ENCODE results near the gene MEF2D. TPM values are rescaled to one million over a fixed set of nuclear protein-coding genes. Genes with fewer than 3 reads are reported as not detected.
A peak's percentile ranks its signal among the peaks of the same experiment; 100 is the strongest.

MEF2D gene
- polyA plus RNA-seq, 1 donor = 25.0 TPM

- no peak overlapping the region for H3K27ac ChIP-seq (ENCODE audit: low read length)
- WGBS (ENCODE audit: insufficient coverage, low lambda C conversion rate) = 71% methylated on average over 1 of the region's 6 CpGs
Measured at GRCh38 chr1:156525071-156525501, 24.5 kb upstream of the MEF2D start.

GRCh38 chr1:156524481-156524869, 23.9 kb upstream of the MEF2D start:
- DNase-seq = no peak
- no CpG with 5 or more reads among the region's 3 CpGs for WGBS (ENCODE audit: insufficient coverage, low lambda C conversion rate)
- H3K27ac ChIP-seq (ENCODE audit: low read length) = no peak overlapping the region
- H3K4me1 ChIP-seq (ENCODE audit: control insufficient read depth, insufficient read depth, low read length) = peaks cover 10% of the 10 kb centered on the region
- peaks cover 5% of the 10 kb centered on the region for H3K36me3 ChIP-seq (ENCODE audit: control insufficient read depth, insufficient read depth, low read length)
- no peak overlapping the region for H3K4me3 ChIP-seq (ENCODE audit: low read length)
- H3K9me3 ChIP-seq (ENCODE audit: control insufficient read depth, low read depth, low read length) = no peaks in the 10 kb centered on the region
- H3K27me3 ChIP-seq (ENCODE audit: control insufficient read depth, insufficient read depth, low read length) = no peaks in the 10 kb centered on the region

More at GRCh38 chr1:156525071-156525501, 24.5 kb upstream of the MEF2D start:
- H3K4me3 ChIP-seq (ENCODE audit: low read length) = no peak overlapping the region
- H3K9me3 ChIP-seq (ENCODE audit: control insufficient read depth, low read depth, low read length) = no peaks in the 10 kb centered on the region
- H3K27me3 ChIP-seq (ENCODE audit: control insufficient read depth, insufficient read depth, low read length) = no peaks in the 10 kb centered on the region
- no peak for DNase-seq
- H3K4me1 ChIP-seq (ENCODE audit: control insufficient read depth, insufficient read depth, low read length) = peaks cover 10% of the 10 kb centered on the region
- peaks cover 6% of the 10 kb centered on the region for H3K36me3 ChIP-seq (ENCODE audit: control insufficient read depth, insufficient read depth, low read length)

GRCh38 chr1:156523801-156524480, 23.4 kb upstream of the MEF2D start:
- H3K9me3 ChIP-seq (ENCODE audit: control insufficient read depth, low read depth, low read length) = no peaks in the 10 kb centered on the region
- peaks cover 10% of the 10 kb centered on the region for H3K4me1 ChIP-seq (ENCODE audit: control insufficient read depth, insufficient read depth, low read length)
- H3K27me3 ChIP-seq (ENCODE audit: control insufficient read depth, insufficient read depth, low read length) = no peaks in the 10 kb centered on the region
- no peak overlapping the region for H3K27ac ChIP-seq (ENCODE audit: low read length)
- H3K36me3 ChIP-seq (ENCODE audit: control insufficient read depth, insufficient read depth, low read length) = peaks cover 5% of the 10 kb centered on the region
- no peak overlapping the region for H3K4me3 ChIP-seq (ENCODE audit: low read length)
- DNase-seq = no peak
- no CpG with 5 or more reads among the region's 2 CpGs for WGBS (ENCODE audit: insufficient coverage, low lambda C conversion rate)

- Histone ChIP-seq H3K4me3 (ENCODE audit: low read length) (no peak overlapping the region), H3K9me3 (ENCODE audit: control insufficient read depth, low read depth, low read length) (no peaks in the 10 kb centered on the region), H3K27me3 (ENCODE audit: control insufficient read depth, insufficient read depth, low read length) (no peaks in the 10 kb centered on the region), H3K36me3 (ENCODE audit: control insufficient read depth, insufficient read depth, low read length) (no peaks in the 10 kb centered on the region), H3K4me1 (ENCODE audit: control insufficient read depth, insufficient read depth, low read length) (peaks cover 10% of the 10 kb centered on the region), H3K27ac (ENCODE audit: low read length) (no peak overlapping the region)
- DNase-seq = no peak
Measured at GRCh38 chr1:156522443-156522970, 21.9 kb upstream of the MEF2D start.

- H3K4me1 ChIP-seq (ENCODE audit: control insufficient read depth, insufficient read depth, low read length) = no peaks in the 10 kb centered on the region
- no peaks in the 10 kb centered on the region for H3K36me3 ChIP-seq (ENCODE audit: control insufficient read depth, insufficient read depth, low read length)
- H3K4me3 ChIP-seq (ENCODE audit: low read length) = no peak overlapping the region
- no peaks in the 10 kb centered on the region for H3K9me3 ChIP-seq (ENCODE audit: control insufficient read depth, low read depth, low read length)
- WGBS (ENCODE audit: insufficient coverage, low lambda C conversion rate) = no CpG with 5 or more reads among the region's 4 CpGs
- no peak overlapping the region for H3K27ac ChIP-seq (ENCODE audit: low read length)
- H3K27me3 ChIP-seq (ENCODE audit: control insufficient read depth, insufficient read depth, low read length) = no peaks in the 10 kb centered on the region
- DNase-seq = peak in 1 of 2 donors; percentile 41
Measured at GRCh38 chr1:156517748-156518147, 17.2 kb upstream of the MEF2D start.

- WGBS (ENCODE audit: insufficient coverage, low lambda C conversion rate) = no CpG with 5 or more reads among the region's 4 CpGs
- no peak overlapping the region for H3K27ac ChIP-seq (ENCODE audit: low read length)
- no peaks in the 10 kb centered on the region for H3K4me1 ChIP-seq (ENCODE audit: control insufficient read depth, insufficient read depth, low read length)
- no peak for DNase-seq
- H3K27me3 ChIP-seq (ENCODE audit: control insufficient read depth, insufficient read depth, low read length) = no peaks in the 10 kb centered on the region
- H3K9me3 ChIP-seq (ENCODE audit: control insufficient read depth, low read depth, low read length) = no peaks in the 10 kb centered on the region
- H3K36me3 ChIP-seq (ENCODE audit: control insufficient read depth, insufficient read depth, low read length) = no peaks in the 10 kb centered on the region
- H3K4me3 ChIP-seq (ENCODE audit: low read length) = no peak overlapping the region
Measured at GRCh38 chr1:156516821-156517220, 16.2 kb upstream of the MEF2D start.

- no peak for DNase-seq
- no peaks in the 10 kb centered on the region for H3K36me3 ChIP-seq (ENCODE audit: control insufficient read depth, insufficient read depth, low read length)
- H3K9me3 ChIP-seq (ENCODE audit: control insufficient read depth, low read depth, low read length) = no peaks in the 10 kb centered on the region
- no peak overlapping the region for H3K27ac ChIP-seq (ENCODE audit: low read length)
- no CpG with 5 or more reads among the region's 2 CpGs for WGBS (ENCODE audit: insufficient coverage, low lambda C conversion rate)
- no peaks in the 10 kb centered on the region for H3K4me1 ChIP-seq (ENCODE audit: control insufficient read depth, insufficient read depth, low read length)
- no peak overlapping the region for H3K4me3 ChIP-seq (ENCODE audit: low read length)
- H3K27me3 ChIP-seq (ENCODE audit: control insufficient read depth, insufficient read depth, low read length) = no peaks in the 10 kb centered on the region
Measured at GRCh38 chr1:156515956-156516355, 15.4 kb upstream of the MEF2D start.

- H3K4me3 ChIP-seq (ENCODE audit: low read length) = no peak overlapping the region
- H3K27me3 ChIP-seq (ENCODE audit: control insufficient read depth, insufficient read depth, low read length) = no peaks in the 10 kb centered on the region
- no peaks in the 10 kb centered on the region for H3K36me3 ChIP-seq (ENCODE audit: control insufficient read depth, insufficient read depth, low read length)
- DNase-seq = no peak
- WGBS (ENCODE audit: insufficient coverage, low lambda C conversion rate) = no CpG with 5 or more reads among the region's 9 CpGs
- no peaks in the 10 kb centered on the region for H3K4me1 ChIP-seq (ENCODE audit: control insufficient read depth, insufficient read depth, low read length)
- no peaks in the 10 kb centered on the region for H3K9me3 ChIP-seq (ENCODE audit: control insufficient read depth, low read depth, low read length)
- no peak overlapping the region for H3K27ac ChIP-seq (ENCODE audit: low read length)
Measured at GRCh38 chr1:156513185-156513584, 12.6 kb upstream of the MEF2D start.

GRCh38 chr1:156511644-156512043, 11.1 kb upstream of the MEF2D start:
- DNase-seq = no peak
- Histone ChIP-seq H3K27ac (ENCODE audit: low read length) (no peak overlapping the region), H3K27me3 (ENCODE audit: control insufficient read depth, insufficient read depth, low read length) (no peaks in the 10 kb centered on the region), H3K9me3 (ENCODE audit: control insufficient read depth, low read depth, low read length) (no peaks in the 10 kb centered on the region), H3K36me3 (ENCODE audit: control insufficient read depth, insufficient read depth, low read length) (no peaks in the 10 kb centered on the region), H3K4me3 (ENCODE audit: low read length) (no peak overlapping the region), H3K4me1 (ENCODE audit: control insufficient read depth, insufficient read depth, low read length) (no peaks in the 10 kb centered on the region)
- WGBS (ENCODE audit: insufficient coverage, low lambda C conversion rate) = 80% methylated on average over 1 of the region's 7 CpGs

- peak in 1 of 2 donors; percentile 45 for DNase-seq
- Histone ChIP-seq H3K27me3 (ENCODE audit: control insufficient read depth, insufficient read depth, low read length) (no peaks in the 10 kb centered on the region), H3K9me3 (ENCODE audit: control insufficient read depth, low read depth, low read length) (no peaks in the 10 kb centered on the region), H3K36me3 (ENCODE audit: control insufficient read depth, insufficient read depth, low read length) (no peaks in the 10 kb centered on the region), H3K27ac (ENCODE audit: low read length) (no peak overlapping the region), H3K4me3 (ENCODE audit: low read length) (no peak overlapping the region), H3K4me1 (ENCODE audit: control insufficient read depth, insufficient read depth, low read length) (peaks cover 3% of the 10 kb centered on the region)
- WGBS (ENCODE audit: insufficient coverage, low lambda C conversion rate) = no CpG with 5 or more reads among the region's 13 CpGs
Measured at GRCh38 chr1:156510709-156511108, 10.1 kb upstream of the MEF2D start.
